Endothelial cell (in vitro differentiated cells): ENCODE results near the gene TP53TG5. TPM values are rescaled to one million over a fixed set of nuclear protein-coding genes. Genes with fewer than 3 reads are reported as not detected.

Experiments
- DNase-seq: peaks from one replicate; pipeline ENCODE4 v3.0.0; 2021; ENCODE audit warnings: low spot score
- H3K27ac Mint-ChIP-seq: one replicate; pipeline ENCODE4 v1.8.0; 2021; ENCODE audit warnings: mixed read lengths, inconsistent platforms; ENCODE audit not compliant: unreplicated experiment
- H3K27me3 Mint-ChIP-seq: one replicate; pipeline ENCODE4 v1.8.0; 2021; ENCODE audit warnings: mild to moderate bottlenecking, moderate library complexity, mixed read lengths, inconsistent platforms; ENCODE audit not compliant: unreplicated experiment
- H3K36me3 Mint-ChIP-seq: one replicate; pipeline ENCODE4 v1.8.0; 2021; ENCODE audit warnings: mild to moderate bottlenecking, low read depth, mixed read lengths, inconsistent platforms; ENCODE audit not compliant: unreplicated experiment
- H3K4me1 Mint-ChIP-seq: one replicate; pipeline ENCODE4 v1.8.0; 2021; ENCODE audit warnings: mild to moderate bottlenecking, mixed read lengths, inconsistent platforms; ENCODE audit not compliant: unreplicated experiment
- H3K4me3 Mint-ChIP-seq: one replicate; pipeline ENCODE4 v1.8.0; 2021; ENCODE audit warnings: mild to moderate bottlenecking, mixed read lengths, inconsistent platforms; ENCODE audit not compliant: unreplicated experiment
- H3K9me3 Mint-ChIP-seq: one replicate; pipeline ENCODE4 v1.8.0; 2021; ENCODE audit warnings: mixed read lengths, inconsistent platforms; ENCODE audit not compliant: unreplicated experiment
- CTCF ChIP-seq: fragments of 200-600 bp; sonication (generic); IDR thresholded peaks from one replicate; pipeline ENCODE4 v1.5.0; 2021; ENCODE audit warnings: antibody characterized with exemption; ENCODE audit not compliant: unreplicated experiment
- total RNA-seq: library from RNA; stranded (reverse); fragmentation: NEBNext Ultra II Directional; extraction: Animal tissue kit (Norgen Biotek cat#: 25700); gene quantifications from one replicate; pipeline ENCODE4 v1.2.1, GENCODE V29; 2021; ENCODE audit not compliant: unreplicated experiment

The TP53TG5 gene
- total RNA-seq, 1 donor from 2014 or later, result not detected

- TF ChIP-seq CTCF, result no peak
- no peak for DNase-seq
- Mint-ChIP-seq H3K27ac (no peak overlapping the region), H3K4me3 (no peak overlapping the region), H3K27me3 (peaks cover 8% of the 10 kb centered on the region), H3K36me3 (peaks cover 15% of the 10 kb centered on the region), H3K4me1 (peaks cover 14% of the 10 kb centered on the region), H3K9me3 (no peaks in the 10 kb centered on the region)
Observed at GRCh38 chr20:45367126-45367525, 11.0 kb downstream of the TP53TG5 start.

DNA sequence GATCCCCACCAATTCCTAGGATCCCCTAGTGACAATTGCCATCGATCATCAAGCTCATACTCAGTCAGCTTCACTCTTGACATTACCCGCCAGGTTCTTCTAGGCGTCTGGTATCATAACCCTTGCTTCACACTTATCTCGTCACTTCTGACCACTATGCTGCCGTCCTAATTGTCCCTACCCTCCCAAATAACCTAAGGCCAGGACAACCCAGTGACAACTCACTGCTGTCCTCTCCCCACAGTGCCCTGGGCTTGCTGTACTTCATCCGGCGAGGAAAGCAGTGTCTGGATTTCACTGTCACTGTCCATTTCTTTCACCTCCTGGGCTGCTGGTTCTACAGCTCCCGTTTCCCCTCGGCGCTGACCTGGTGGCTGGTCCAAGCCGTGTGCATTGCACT is 11.5 kb downstream of the TP53TG5 start:
- Mint-ChIP-seq H3K4me3 (no peak overlapping the region), H3K27ac (no peak overlapping the region), H3K36me3 (peaks cover 15% of the 10 kb centered on the region), H3K9me3 (no peaks in the 10 kb centered on the region), H3K27me3 (peaks cover 8% of the 10 kb centered on the region), H3K4me1 (peaks cover 14% of the 10 kb centered on the region)
- TF ChIP-seq CTCF, result no peak
- DNase-seq, result no peak

DNA sequence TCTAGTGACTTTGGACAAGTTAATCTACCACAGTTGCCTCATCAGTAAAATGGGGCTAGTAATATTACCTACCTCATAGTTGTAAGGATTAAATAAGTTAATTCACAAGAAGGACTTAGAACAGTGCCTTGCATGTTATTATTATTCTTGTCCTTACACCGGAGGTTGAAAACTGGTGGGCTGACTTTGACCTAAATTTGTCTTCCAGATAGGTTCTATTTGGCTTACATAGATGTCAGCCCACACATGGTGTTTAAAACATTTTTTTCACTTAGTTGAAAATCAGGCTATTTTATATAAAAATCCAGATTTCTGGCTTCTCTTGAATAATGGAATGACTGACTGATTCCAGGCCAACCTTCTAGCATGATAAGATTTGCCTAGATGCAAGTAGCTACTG is 11.9 kb downstream of the TP53TG5 start:
- H3K4me3 Mint-ChIP-seq, result no peak overlapping the region
- H3K4me1 Mint-ChIP-seq, result peaks cover 14% of the 10 kb centered on the region
- no peak overlapping the region for H3K27ac Mint-ChIP-seq
- TF ChIP-seq CTCF, result no peak
- H3K36me3 Mint-ChIP-seq, result peaks cover 15% of the 10 kb centered on the region
- no peaks in the 10 kb centered on the region for H3K9me3 Mint-ChIP-seq
- H3K27me3 Mint-ChIP-seq, result peaks cover 8% of the 10 kb centered on the region
- no peak for DNase-seq

DNA sequence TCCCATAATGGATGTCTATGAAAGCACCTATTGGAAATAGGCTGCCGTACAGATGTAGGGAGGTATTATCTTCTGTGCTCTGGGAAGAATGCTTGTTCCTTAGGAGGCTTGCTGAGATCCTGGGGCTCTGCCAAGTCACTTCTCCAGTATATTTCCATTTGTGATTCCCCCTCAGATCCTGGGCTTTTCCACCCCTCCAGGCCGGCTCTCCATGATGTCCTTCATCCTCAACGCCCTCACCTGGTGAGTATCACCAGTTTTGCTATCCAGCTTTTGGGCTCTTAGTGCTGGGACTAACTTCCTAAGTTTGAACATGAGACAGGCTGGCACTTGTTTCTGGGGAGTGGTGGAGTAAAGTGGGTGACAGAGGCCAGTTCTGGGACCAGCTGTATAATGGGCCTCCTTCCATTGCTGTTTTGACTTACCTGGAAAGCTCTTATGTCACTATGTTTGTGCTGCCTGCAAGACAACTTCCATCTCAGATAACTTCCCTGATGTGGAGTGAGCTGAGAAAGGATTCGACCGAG is 12.6 kb downstream of the TP53TG5 start:
- TF ChIP-seq CTCF, result no peak
- Mint-ChIP-seq H3K27me3 (peaks cover 8% of the 10 kb centered on the region), H3K36me3 (peaks cover 15% of the 10 kb centered on the region), H3K4me3 (no peak overlapping the region), H3K27ac (no peak overlapping the region), H3K4me1 (peaks cover 14% of the 10 kb centered on the region), H3K9me3 (no peaks in the 10 kb centered on the region)
- DNase-seq, result no peak

GRCh38 chr20:45363611-45364492 is 14.3 kb downstream of the TP53TG5 start:
- no peak for TF ChIP-seq CTCF
- no peak for DNase-seq
- peaks cover 15% of the 10 kb centered on the region for H3K36me3 Mint-ChIP-seq
- no peaks in the 10 kb centered on the region for H3K9me3 Mint-ChIP-seq
- peaks cover 19% of the 10 kb centered on the region for H3K4me1 Mint-ChIP-seq
- H3K27me3 Mint-ChIP-seq, result peaks cover 8% of the 10 kb centered on the region
- peak overlapping the region; percentile 99 for H3K27ac Mint-ChIP-seq
- peak overlapping the region; percentile 97 for H3K4me3 Mint-ChIP-seq
